Tibial artery (tissue), 4 donors: ENCODE measurements around the gene DMGDH.

ENCODE experiments used
- DNase-seq, 2 donors: peaks; one replicate each; pipeline ENCODE4 v3.0.0-alpha.2; 2019
- H3K27ac ChIP-seq, 2 donors: fragments of 200-600 bp; sonication (generic) in 1 of 2; 1 replicate in 1 of 2; 2 replicates in 1 of 2; pipeline ENCODE4 v1.5.1; 2018 to 2019; ENCODE audit warnings: mild to moderate bottlenecking in 1 of 2
- H3K27me3 ChIP-seq, 2 donors: fragments of 200-600 bp; sonication (generic) in 1 of 2; one replicate each; pipeline versions ENCODE4 v1.5.1 to v1.6.0; 2016 to 2019
- H3K36me3 ChIP-seq, 3 donors: fragments of 200-600 bp; sonication (generic) in 2 of 3; one replicate each; pipeline ENCODE4 v1.5.1; 2016 to 2019; ENCODE audit warnings: mild to moderate bottlenecking in 2 of 3
- H3K4me1 ChIP-seq, 4 donors: fragments of 200-600 bp; sonication (generic) in 2 of 4; 1 replicate in 3 of 4; 2 replicates in 1 of 4; pipeline ENCODE4 v1.5.1; 2016 to 2019
- H3K4me3 ChIP-seq, 2 donors: fragments of 200-600 bp; sonication (generic) in 1 of 2; 1 replicate in 1 of 2; 2 replicates in 1 of 2; pipeline ENCODE4 v1.5.1; 2018 to 2019; ENCODE audit warnings: mild to moderate bottlenecking in 2 of 2
- H3K9me3 ChIP-seq, 3 donors: fragments of 200-600 bp; sonication (generic) in 1 of 3; one replicate each; pipeline ENCODE4 v1.5.1; 2016 to 2019
- intact Hi-C: fragments of 100-400 bp; cut with DNase I; formaldehyde crosslinking; loops from one replicate; pipeline ENCODE4 v1.15.0; 2023; ENCODE audit warnings: low total_unique reads
- TF ChIP-seq, protein P1 (sequence below), 2 experiments: fragments of 200-600 bp in 1 of 2; fragments of 450-650 bp in 1 of 2; IDR thresholded peaks; one replicate each; pipeline ENCODE4 v1.5.1; 2017 to 2019; ENCODE audit warnings: antibody characterized with exemption in 2 of 2, mild to moderate bottlenecking in 1 of 2, moderate library complexity in 1 of 2

Gene DMGDH

DNA sequence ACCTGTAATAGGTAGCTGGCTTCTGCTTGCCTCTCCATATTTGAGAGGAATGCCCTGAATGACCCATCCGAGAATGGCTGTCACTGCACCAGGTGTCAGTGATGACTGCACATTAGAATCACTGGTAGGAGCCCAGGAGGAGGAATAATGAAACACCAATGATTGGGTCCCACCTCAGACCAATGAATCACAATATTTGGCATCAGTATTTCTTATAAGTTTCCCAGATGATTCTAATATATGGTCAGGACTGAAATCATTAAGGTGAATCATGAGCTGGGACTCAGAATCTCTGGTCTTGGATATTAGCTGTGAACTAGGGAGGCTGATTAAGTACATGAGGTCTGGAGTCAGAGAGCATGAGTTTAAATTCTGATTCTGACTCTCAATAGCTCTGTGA is 107.7 kb downstream of the DMGDH start:
- DNase-seq = no peak
- Histone ChIP-seq H3K4me3 (no peak overlapping the region), H3K9me3 (no peaks in the 10 kb centered on the region), H3K27me3 (no peaks in the 10 kb centered on the region), H3K27ac (no peak overlapping the region), H3K36me3 (no peaks in the 10 kb centered on the region), H3K4me1 (no peaks in the 10 kb centered on the region)
- TF ChIP-seq, protein P1, sequence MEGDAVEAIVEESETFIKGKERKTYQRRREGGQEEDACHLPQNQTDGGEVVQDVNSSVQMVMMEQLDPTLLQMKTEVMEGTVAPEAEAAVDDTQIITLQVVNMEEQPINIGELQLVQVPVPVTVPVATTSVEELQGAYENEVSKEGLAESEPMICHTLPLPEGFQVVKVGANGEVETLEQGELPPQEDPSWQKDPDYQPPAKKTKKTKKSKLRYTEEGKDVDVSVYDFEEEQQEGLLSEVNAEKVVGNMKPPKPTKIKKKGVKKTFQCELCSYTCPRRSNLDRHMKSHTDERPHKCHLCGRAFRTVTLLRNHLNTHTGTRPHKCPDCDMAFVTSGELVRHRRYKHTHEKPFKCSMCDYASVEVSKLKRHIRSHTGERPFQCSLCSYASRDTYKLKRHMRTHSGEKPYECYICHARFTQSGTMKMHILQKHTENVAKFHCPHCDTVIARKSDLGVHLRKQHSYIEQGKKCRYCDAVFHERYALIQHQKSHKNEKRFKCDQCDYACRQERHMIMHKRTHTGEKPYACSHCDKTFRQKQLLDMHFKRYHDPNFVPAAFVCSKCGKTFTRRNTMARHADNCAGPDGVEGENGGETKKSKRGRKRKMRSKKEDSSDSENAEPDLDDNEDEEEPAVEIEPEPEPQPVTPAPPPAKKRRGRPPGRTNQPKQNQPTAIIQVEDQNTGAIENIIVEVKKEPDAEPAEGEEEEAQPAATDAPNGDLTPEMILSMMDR (IDR thresholded peaks at IDR 0.05) = no peak
- intact Hi-C loops = no loop called here

DNA sequence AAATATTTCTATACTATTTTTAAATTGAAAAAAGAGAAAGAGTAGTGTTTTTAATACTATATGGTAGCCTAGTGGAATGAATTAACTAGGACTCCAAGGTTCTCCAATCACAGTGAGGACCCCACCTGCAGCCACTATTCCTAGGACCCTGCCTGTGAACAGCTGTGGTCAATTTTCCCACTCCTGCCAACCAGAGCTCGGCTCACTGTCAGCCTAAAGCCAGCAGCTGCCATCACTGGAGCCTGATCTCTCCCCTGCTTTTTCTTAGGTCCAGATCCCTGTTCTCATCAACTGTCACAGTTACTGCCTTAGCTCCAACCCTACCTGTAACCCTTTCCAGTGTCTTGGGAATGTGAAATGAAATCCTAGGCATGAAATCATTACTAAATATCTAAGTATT is 109.7 kb downstream of the DMGDH start:
- intact Hi-C loops = no loop called here
- Histone ChIP-seq H3K36me3 (no peaks in the 10 kb centered on the region), H3K4me3 (no peak overlapping the region), H3K27ac (no peak overlapping the region), H3K27me3 (no peaks in the 10 kb centered on the region), H3K9me3 (no peaks in the 10 kb centered on the region), H3K4me1 (no peaks in the 10 kb centered on the region)
- DNase-seq = no peak
- TF ChIP-seq, protein P1 (IDR thresholded peaks at IDR 0.05) = no peak

DNA sequence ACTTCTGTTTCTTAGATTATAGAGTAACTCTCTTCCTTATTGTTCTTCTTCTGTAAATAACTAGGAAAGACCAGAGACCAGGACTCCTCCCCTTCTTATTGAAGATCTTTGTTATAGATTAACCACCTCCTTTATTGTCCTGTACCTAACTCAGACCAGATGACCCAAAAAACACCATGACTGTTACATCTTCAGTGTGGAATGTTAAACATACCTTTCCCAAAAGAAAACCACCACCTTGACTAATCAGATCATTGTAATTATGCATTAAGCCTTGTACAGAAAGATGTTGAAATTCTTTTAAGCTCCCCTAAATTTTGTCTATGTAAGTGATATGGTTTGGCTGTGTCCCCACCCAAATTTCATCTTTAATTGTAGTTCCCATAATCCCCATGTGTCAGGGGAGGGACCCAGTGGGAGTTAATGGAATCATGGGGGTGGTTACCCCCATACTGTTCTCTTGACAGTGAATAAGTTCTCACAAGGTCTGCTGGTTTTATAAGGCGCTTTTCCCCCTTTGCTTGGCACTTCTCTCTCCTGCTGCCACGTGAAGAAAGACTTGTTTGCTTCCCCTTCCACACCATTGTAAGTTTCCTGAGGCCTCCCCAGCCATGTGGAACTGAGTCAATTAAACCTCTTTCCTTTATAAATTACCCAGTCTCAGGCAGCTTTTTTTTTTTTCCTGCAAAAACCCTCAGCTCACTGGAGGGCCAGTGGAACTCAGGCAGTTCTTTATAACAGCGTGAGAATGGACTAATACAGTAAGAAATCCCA is 110.6 kb downstream of the DMGDH start:
- H3K36me3 ChIP-seq = no peaks in the 10 kb centered on the region
- no peaks in the 10 kb centered on the region for H3K4me1 ChIP-seq
- no peak for DNase-seq
- intact Hi-C loops = no loop called here
- no peaks in the 10 kb centered on the region for H3K9me3 ChIP-seq
- no peak overlapping the region for H3K27ac ChIP-seq
- TF ChIP-seq, protein P1 (IDR thresholded peaks at IDR 0.05) = no peak
- H3K27me3 ChIP-seq = no peaks in the 10 kb centered on the region
- no peak overlapping the region for H3K4me3 ChIP-seq

DNA sequence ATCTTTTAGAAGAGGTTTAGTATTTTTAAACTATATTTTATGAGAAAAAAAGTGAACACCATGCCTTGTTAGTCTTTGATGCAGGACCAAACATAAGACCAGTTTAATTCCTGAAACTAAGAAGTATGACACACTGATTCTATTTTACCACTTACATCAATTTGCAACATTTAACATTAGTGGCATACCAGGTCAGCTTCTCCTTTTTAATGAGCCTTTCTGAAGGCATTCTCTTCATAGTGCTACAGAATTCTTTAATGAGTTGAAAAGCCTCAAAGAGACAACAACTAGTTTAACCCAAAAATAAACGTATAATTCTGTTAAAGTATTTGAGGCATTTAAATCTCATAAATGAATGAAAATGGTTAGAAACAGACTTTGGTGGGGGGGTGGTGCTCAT is 112.6 kb downstream of the DMGDH start:
- no peak for DNase-seq
- H3K4me3 ChIP-seq = no peak overlapping the region
- intact Hi-C loops = no loop called here
- H3K27me3 ChIP-seq = no peaks in the 10 kb centered on the region
- TF ChIP-seq, protein P1 (IDR thresholded peaks at IDR 0.05) = no peak
- H3K4me1 ChIP-seq = no peaks in the 10 kb centered on the region
- H3K27ac ChIP-seq = no peak overlapping the region
- H3K36me3 ChIP-seq = no peaks in the 10 kb centered on the region
- H3K9me3 ChIP-seq = no peaks in the 10 kb centered on the region

DNA sequence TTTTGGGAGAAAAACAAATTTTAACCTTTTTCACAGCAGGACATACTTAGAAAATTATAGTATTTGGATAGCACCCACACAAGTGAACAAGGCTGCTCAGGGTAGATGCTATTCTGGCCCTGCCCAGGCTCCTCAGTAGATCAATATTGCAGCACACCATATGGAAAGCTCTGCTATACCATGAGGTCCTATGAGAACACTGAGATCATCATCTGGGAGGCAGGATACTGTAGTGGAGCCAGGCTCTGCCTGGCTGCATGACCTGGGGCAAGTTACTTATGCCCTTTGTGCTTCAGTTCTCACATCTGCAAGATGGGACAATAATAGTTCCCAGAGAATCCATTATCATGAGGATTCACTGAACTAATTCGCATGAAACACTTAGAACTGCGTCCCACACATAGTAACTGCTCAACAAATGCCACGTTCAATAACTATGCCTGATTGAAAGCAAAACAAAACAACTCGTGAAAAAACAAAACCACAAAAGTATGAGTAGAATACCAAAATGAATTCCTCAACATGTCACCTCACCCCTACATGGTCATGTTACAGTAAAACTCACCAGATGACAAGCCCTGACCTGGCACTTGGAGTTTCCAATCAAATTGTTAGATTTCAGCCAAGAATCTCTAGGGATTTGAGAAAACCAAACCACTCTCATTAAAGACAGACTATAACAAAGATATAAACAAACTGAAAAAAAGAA is 116.2 kb downstream of the DMGDH start:
- Histone ChIP-seq H3K27ac (no peak overlapping the region), H3K4me1 (no peaks in the 10 kb centered on the region), H3K4me3 (no peak overlapping the region), H3K36me3 (no peaks in the 10 kb centered on the region), H3K9me3 (no peaks in the 10 kb centered on the region), H3K27me3 (no peaks in the 10 kb centered on the region)
- intact Hi-C loops = no loop called here
- TF ChIP-seq, protein P1 (IDR thresholded peaks at IDR 0.05) = no peak
- DNase-seq = no peak
